GM12872 (cell line): ENCODE data around the gene SLC22A23.

Experiments used
- CTCF ChIP-seq: IDR thresholded peaks from 3 replicates; pipeline ENCODE4 v1.5.1; 2011; ENCODE audit warnings: low read depth, mild to moderate bottlenecking, low read length, moderate library complexity; ENCODE audit not compliant: insufficient read depth

Gene SLC22A23

DNA sequence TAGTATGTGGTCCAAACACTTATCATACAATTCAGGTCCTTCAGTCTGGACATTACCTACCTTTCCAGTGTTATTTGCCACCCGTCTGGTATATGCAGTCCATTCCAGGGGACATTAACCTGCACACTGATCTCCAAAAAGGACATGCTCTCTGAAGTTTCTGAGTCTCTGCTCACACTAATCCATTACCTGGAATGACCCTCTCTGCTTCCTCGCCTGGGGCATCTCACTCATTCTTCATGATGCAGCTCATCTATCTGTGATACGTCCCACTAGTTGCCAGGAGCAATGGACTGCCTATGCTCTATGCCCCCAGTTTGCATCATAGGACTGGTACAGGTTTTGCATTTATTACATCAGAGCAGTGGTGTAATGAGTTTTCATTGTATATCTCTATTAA is 223.5 kb downstream of the SLC22A23 start:
- TF ChIP-seq CTCF = no peak

DNA sequence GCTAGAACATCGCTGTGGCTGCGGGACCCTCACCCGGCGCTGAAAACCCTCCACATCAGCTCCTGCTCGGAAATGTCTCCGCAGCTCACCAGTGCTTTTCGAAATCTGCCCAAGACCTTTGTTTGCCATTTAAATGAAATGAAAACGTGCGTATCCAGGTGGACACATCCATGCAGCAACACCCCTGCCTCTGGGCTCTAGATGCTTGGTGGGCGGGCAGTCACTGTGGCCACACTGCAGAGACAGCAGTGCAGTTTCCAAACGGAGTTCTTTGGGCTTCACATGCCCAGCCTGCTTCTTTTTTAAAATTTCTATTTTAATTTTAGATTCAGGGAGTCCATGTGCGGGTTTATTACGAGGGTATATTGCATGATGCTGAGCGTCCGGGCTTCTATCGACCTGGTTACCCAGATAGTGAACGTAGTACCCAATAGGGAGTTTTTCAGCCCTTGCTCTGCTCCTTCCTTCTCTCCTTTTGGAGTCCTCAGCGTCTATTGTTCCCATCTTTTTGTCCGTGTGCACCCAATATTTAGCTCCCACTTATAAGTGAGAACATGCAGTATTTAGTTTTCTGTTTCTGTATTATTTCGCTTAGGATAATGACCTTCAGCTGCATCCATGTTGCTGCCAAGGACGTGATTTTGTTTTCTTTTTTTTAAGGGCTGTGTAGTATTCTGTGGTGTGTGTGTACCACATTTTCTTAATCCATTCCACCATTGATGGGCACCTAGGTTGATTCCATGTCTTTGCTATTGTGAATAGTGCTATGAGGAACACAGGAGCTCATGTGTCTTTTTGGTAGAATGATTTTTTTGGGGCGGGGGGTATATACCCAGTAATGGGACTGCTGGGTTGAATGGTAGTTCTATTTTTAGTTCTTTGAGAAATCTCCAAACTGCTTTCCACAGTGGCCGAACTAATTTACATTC is 224.6 kb downstream of the SLC22A23 start:
- TF ChIP-seq CTCF = no peak

DNA sequence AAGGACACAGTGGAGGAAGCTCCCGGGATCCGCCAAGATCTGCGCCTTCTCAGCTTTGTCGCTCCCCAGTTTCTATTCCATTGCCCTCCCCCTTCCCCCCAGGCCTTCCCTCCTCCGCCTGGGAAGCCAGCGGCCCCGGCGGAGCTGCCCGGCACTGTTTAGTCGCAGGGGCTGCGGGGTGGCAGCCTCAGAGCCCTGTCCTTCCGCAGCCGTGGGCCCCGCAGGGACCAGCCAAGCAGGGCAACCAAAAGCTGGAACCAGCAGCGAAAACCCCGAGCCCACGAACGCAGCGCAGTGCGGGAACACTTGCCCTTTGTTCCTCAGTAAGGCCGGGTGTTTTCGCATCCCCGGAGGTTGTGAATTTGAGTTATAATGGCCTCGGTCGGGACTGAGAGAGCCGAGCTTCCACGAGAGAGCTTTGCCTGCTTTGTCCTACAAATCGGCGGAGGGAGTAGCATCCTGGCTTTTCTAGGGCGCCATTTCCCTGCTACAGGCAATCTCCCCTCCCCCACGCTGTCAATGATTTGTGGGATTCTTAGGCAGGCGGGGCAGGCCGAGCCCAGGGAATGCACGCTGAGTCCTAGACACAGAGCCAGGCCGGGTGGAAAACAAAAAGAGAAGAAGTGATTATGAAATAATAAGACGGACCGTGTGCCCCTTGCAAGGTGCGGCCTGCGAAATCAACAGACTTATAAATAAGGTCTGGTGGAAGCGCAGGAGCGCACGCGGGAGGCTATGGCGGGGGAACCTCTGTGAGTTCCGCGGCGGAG is 225.4 kb downstream of the SLC22A23 start:
- TF ChIP-seq CTCF = no peak

DNA sequence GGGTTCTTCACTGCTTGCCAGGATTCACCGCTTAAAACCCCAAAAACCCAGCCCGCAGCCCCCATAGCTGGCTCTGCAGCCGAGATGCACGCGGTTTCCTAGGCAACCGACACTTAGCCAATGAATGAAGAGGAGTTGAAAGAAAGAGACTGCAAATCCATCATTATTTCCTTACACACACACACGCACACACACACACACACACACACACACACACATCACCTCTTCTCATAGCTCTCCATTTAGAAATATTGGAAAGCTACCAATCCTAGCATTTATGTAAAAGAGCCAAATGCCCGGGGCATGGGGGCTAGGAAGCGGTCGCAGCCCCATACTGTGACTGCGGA is 226.0 kb downstream of the SLC22A23 start:
- no peak for TF ChIP-seq CTCF

DNA sequence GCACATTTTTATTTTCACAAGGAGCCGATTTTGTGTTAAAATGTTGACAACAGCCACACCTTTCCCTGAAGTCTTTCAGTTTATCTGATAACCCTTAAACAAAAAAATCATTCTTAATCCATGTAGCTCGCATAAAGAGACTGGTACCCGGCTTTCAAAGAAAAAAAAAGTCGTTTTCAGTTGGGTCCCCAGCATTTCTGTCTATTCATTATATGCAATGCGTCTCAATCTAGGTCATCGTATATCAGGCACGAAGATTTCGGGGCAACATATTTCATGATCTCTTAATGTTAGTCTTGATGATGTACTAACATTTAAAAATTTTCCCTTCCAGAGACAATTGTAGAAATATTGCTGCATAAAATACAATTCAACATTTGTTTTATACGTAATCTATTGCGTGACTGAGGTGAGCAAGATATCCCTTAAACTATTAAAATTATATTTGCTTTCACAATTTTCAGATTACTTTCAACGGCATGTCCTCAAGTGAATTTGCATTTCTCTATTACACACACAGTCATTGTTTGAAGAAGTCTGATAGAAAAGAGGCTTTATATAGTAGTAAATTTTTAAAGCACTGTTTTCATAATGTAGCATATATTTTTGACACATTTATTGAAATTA is 226.5 kb downstream of the SLC22A23 start:
- TF ChIP-seq CTCF = no peak

- no peak for TF ChIP-seq CTCF
Measured at GRCh38 chr6:3229566-3230178, 227.2 kb downstream of the SLC22A23 start.
